B cell (primary cell): ENCODE results near the gene NIPBL. TPM values are rescaled to one million over a fixed set of nuclear protein-coding genes. Genes with fewer than 3 reads are reported as not detected.

Source experiments
- ATAC-seq: fragments of 200-7000 bp; cut with Tn5 transposase; one replicate; pipeline ENCODE4 v1.10.0; 2021; ENCODE audit warnings: low read depth, mild to moderate bottlenecking, moderate number of reproducible peaks, moderate library complexity
- CTCF ChIA-PET: fragments of 350-600 bp; sonication (Branson Sonifier 250); formaldehyde crosslinking; loops from one replicate; lab custom pipeline; 2021; ENCODE audit warnings: antibody characterized with exemption, inconsistent platforms; lab: Charles Lee
- POLR2A ChIA-PET: fragments of 350-600 bp; sonication (Branson Sonifier 250); formaldehyde crosslinking; loops from one replicate; lab custom pipeline; 2021; ENCODE audit warnings: antibody characterized with exemption; lab: Charles Lee
- DNase-seq: peaks from one replicate; pipeline ENCODE4 v3.0.0; 2013
- H2AFZ ChIP-seq: 2 replicates; pipeline ENCODE4 v1.6.1; 2012; ENCODE audit warnings: mild to moderate bottlenecking, low read depth, low read length; ENCODE audit not compliant: insufficient read depth, poor library complexity, severe bottlenecking
- H3K27ac ChIP-seq, 2 donors: 1 replicate in 1 of 2; 2 replicates in 1 of 2; pipeline ENCODE4 v1.5.1; 2012 to 2013; ENCODE audit warnings: low read length in 2 of 2, mild to moderate bottlenecking in 2 of 2, moderate library complexity in 1 of 2
- H3K27me3 ChIP-seq, 4 experiments: fragments of 200-600 bp in 1 of 4; sonication (generic) in 1 of 4; replicated peaks in 1 of 4; 1 replicate in 2 of 4; 2 replicates in 2 of 4; pipeline versions ENCODE4 v1.6.1 to v1.7.0; 2013 to 2016; ENCODE audit warnings: low read length in 3 of 4, mild to moderate bottlenecking in 2 of 4, mixed read lengths in 1 of 4, moderate library complexity in 1 of 4; ENCODE audit not compliant: insufficient read depth in 4 of 4, control insufficient read depth in 3 of 4; ENCODE audit errors: control extremely low read depth in 1 of 4
- H3K36me3 ChIP-seq, 2 experiments: replicated peaks in 1 of 2; 1 replicate in 1 of 2; 2 replicates in 1 of 2; pipeline versions ENCODE4 v1.6.1 to v1.7.1; 2013; ENCODE audit warnings: low read length in 1 of 2; ENCODE audit not compliant: insufficient read depth in 2 of 2, control insufficient read depth in 1 of 2; ENCODE audit errors: control extremely low read depth in 1 of 2, extremely low read depth in 1 of 2
- H3K4me1 ChIP-seq, 2 donors: fragments of 200-600 bp in 1 of 2; sonication (generic) in 1 of 2; 1 replicate in 1 of 2; 2 replicates in 1 of 2; pipeline versions ENCODE4 v1.5.1 to v1.6.1; 2013 to 2017; ENCODE audit warnings: low read length in 2 of 2; ENCODE audit not compliant: control insufficient read depth in 2 of 2, insufficient read depth in 2 of 2
- H3K4me2 ChIP-seq: replicated peaks from 2 replicates; pipeline ENCODE3; 2012; ENCODE audit warnings: mild to moderate bottlenecking, low read depth, low read length; ENCODE audit not compliant: poor library complexity, severe bottlenecking
- H3K4me3 ChIP-seq, 5 experiments: fragments of 200-600 bp in 1 of 5; sonication (generic) in 1 of 5; 1 replicate in 3 of 5; 2 replicates in 2 of 5; pipeline versions ENCODE4 v1.5.1 to v1.7.0; 2011 to 2016; ENCODE audit warnings: low read length in 4 of 5, mild to moderate bottlenecking in 4 of 5, low read depth in 2 of 5, control low read depth in 1 of 5, moderate library complexity in 1 of 5; ENCODE audit not compliant: insufficient read depth in 1 of 5; ENCODE audit errors: control extremely low read depth in 1 of 5, extremely low read depth in 1 of 5
- H3K79me2 ChIP-seq: fragments of 200-600 bp; sonication (generic); one replicate; pipeline ENCODE4 v1.6.0; 2016; ENCODE audit warnings: low read length; ENCODE audit not compliant: control insufficient read depth, insufficient read depth
- H3K9ac ChIP-seq: fragments of 200-600 bp; sonication (generic); 2 replicates; pipeline ENCODE4 v1.6.1; 2017; ENCODE audit warnings: mild to moderate bottlenecking, low read length, moderate library complexity
- H3K9me3 ChIP-seq, 3 donors: one replicate each; pipeline versions ENCODE4 v1.6.1 to v1.7.1; 2013; ENCODE audit warnings: low read length in 2 of 3; ENCODE audit not compliant: control insufficient read depth in 2 of 3, insufficient read depth in 1 of 3; ENCODE audit errors: control extremely low read depth in 1 of 3
- H4K20me1 ChIP-seq: 2 replicates; pipeline ENCODE4 v1.6.0; 2012; ENCODE audit warnings: mild to moderate bottlenecking, low read length; ENCODE audit not compliant: insufficient read depth, control insufficient read depth, poor library complexity, severe bottlenecking
- H3K27ac Mint-ChIP-seq: one replicate; pipeline ENCODE4 v1.8.0; 2021; ENCODE audit warnings: mixed read lengths
- H3K27me3 Mint-ChIP-seq: one replicate; pipeline ENCODE4 v1.8.0; 2021; ENCODE audit warnings: mixed read lengths
- H3K4me1 Mint-ChIP-seq: one replicate; pipeline ENCODE4 v1.8.0; 2021; ENCODE audit warnings: mixed read lengths
- H3K4me3 Mint-ChIP-seq: one replicate; pipeline ENCODE4 v1.8.0; 2021; ENCODE audit warnings: mixed read lengths
- H3K9me3 Mint-ChIP-seq: one replicate; pipeline ENCODE4 v1.8.0; 2022; ENCODE audit warnings: mixed read lengths; ENCODE audit not compliant: insufficient read depth
- CTCF ChIP-seq: fragments of 200-600 bp; IDR thresholded peaks from one replicate; pipeline ENCODE4 v1.8.0; 2022; ENCODE audit warnings: antibody characterized with exemption, mild to moderate bottlenecking
- EZH2 ChIP-seq: IDR thresholded peaks from 2 replicates; pipeline ENCODE4 v1.6.1; 2012; ENCODE audit warnings: borderline replicate concordance, low read depth, mild to moderate bottlenecking, moderate library complexity, low read length; ENCODE audit not compliant: insufficient read depth, poor library complexity, severe bottlenecking
- WGBS: methylation state at CpG from one replicate; pipeline ENCODE4 v1.1.5; 2013; ENCODE audit warnings: missing lambda C conversion rate; ENCODE audit not compliant: insufficient coverage; 5-methylcytosine and 5-hydroxymethylcytosine counted together
- intact Hi-C: fragments of 100-400 bp; cut with micrococcal nuclease; formaldehyde crosslinking; loops from one replicate; pipeline ENCODE4 v1.10.0; 2022
- polyA plus RNA-seq: library from polyadenylated mRNA; depleted of rRNA; stranded (reverse); fragments of >200 nt; gene quantifications from 2 replicates; pipeline ENCODE4 v1.2.3, GENCODE V29; 2012
- total RNA-seq, 2 donors: library from RNA; stranded (reverse); fragments of 120-200 nt in 1 of 2; gene quantifications; 1 replicate in 1 of 2; 2 replicates in 1 of 2; pipeline versions ENCODE4 v1.2.3 to v1.2.4, GENCODE V29; 2013 to 2022

NIPBL gene
- total and polyA plus RNA-seq, 2 donors (not counting 1 experiment from before 2014, with no cell fraction given) = 24.7 to 112 TPM

- peak overlapping the region; percentile 4 for H3K4me3 Mint-ChIP-seq
- Histone ChIP-seq H3K27me3 (no peaks in the 10 kb centered on the region), H3K79me2 (peaks cover 85% of the 10 kb centered on the region), H3K4me2 (no peak overlapping the region), H2AFZ (no peak overlapping the region), H3K4me3 (no peak overlapping the region), H3K4me1 (peaks cover 3 to 20% of the 10 kb centered on the region in 2 donors), H3K9me3 (peaks cover 0 to 3% (median 0%) of the 10 kb centered on the region in 3 donors), H3K27ac (no peak overlapping the region), H4K20me1 (peaks cover 68% of the 10 kb centered on the region), H3K9ac (no peak overlapping the region), H3K36me3 (no peaks in the 10 kb centered on the region)
- ATAC-seq (no peak), DNase-seq (no peak)
- TF ChIP-seq CTCF (no peak), EZH2 (no peak)
- H3K4me1 Mint-ChIP-seq = peaks cover 52% of the 10 kb centered on the region
- H3K27ac Mint-ChIP-seq = no peak overlapping the region
- ChIA-PET CTCF (no interaction called here), POLR2A (no interaction called here)
- no CpG with 5 or more reads among the region's 2 CpGs for WGBS
- H3K27me3 Mint-ChIP-seq = no peaks in the 10 kb centered on the region
- intact Hi-C loops = no loop called here
- H3K9me3 Mint-ChIP-seq = no peaks in the 10 kb centered on the region
Observed at GRCh38 chr5:36919238-36919637, 42.7 kb downstream of the NIPBL start.

- H3K4me1 ChIP-seq = peaks cover 3 to 20% of the 10 kb centered on the region in 2 donors
- Mint-ChIP-seq H3K27me3 (no peaks in the 10 kb centered on the region), H3K9me3 (no peaks in the 10 kb centered on the region), H3K4me1 (peaks cover 54% of the 10 kb centered on the region), H3K27ac (no peak overlapping the region), H3K4me3 (no peak overlapping the region)
- peaks cover 71% of the 10 kb centered on the region for H4K20me1 ChIP-seq
- H3K36me3 ChIP-seq = no peaks in the 10 kb centered on the region
- no peak overlapping the region for H3K9ac ChIP-seq
- H3K4me3 ChIP-seq = no peak overlapping the region
- no peak overlapping the region for H2AFZ ChIP-seq
- intact Hi-C loops = loop anchor here (5.0 kb wide), 1 partner anchor 37 kb away; no protein-coding TSS in a partner anchor
- TF ChIP-seq EZH2 (no peak), CTCF (no peak)
- H3K79me2 ChIP-seq = peaks cover 85% of the 10 kb centered on the region
- no peak overlapping the region for H3K4me2 ChIP-seq
- H3K9me3 ChIP-seq = peaks cover 0 to 3% (median 0%) of the 10 kb centered on the region in 3 donors
- CTCF ChIA-PET = no interaction called here
- H3K27ac ChIP-seq = no peak overlapping the region
- DNase-seq (no peak), ATAC-seq (no peak)
- POLR2A ChIA-PET = no interaction called here
- no peaks in the 10 kb centered on the region for H3K27me3 ChIP-seq
Observed at GRCh38 chr5:36919650-36920049, 43.1 kb downstream of the NIPBL start.
